Hepatocyte (in vitro differentiated cells): ENCODE data around the gene SGTB.

Experiments
- CTCF ChIP-seq: fragments of 200-600 bp; sonication (generic); IDR thresholded peaks from 2 replicates; pipeline ENCODE4 v1.5.1; 2016; ENCODE audit warnings: antibody characterized with exemption, mild to moderate bottlenecking; ENCODE audit not compliant: poor library complexity
- EZH2 ChIP-seq: fragments of 200-600 bp; sonication (generic); IDR thresholded peaks from 2 replicates; pipeline ENCODE4 v1.6.1; 2016; ENCODE audit warnings: antibody characterized with exemption, mild to moderate bottlenecking, borderline replicate concordance

- no peak for TF ChIP-seq CTCF
- no peak for TF ChIP-seq EZH2
Measured at GRCh38 chr5:65769539-65769938, 47.6 kb upstream of the SGTB start.
